ENCODE results near the gene PITPNC1.
A peak's percentile ranks its signal among the peaks of the same experiment; 100 is the strongest.

PITPNC1 gene

DNA sequence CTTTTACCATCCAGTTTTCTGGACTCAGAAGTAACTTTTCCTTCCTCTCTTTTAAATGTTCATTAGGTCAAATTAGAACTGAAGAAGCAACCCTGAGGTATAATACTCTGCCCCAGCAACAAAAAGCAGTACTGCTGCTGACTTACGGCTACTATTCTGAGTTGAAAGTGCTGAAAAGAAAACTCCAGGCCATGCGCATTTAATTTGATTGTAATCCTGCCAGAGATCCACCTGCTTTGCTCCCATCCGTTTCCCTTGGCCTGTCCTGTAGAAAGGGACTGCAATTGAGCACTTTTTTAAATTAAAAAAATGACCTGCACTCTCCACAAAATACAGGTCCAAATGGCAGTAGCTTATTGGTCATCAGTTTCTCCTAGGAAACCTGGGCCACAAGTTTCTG lies 61.6 kb downstream of the PITPNC1 start:
- DNase-seq (ENCODE audit: low spot score) = no peak
- TF ChIP-seq CTCF (IDR thresholded peaks at IDR 0.05; ENCODE audit: borderline replicate concordance, control extremely low read depth, extremely low read depth, insufficient read depth, missing control alignments) = no peak
- in situ Hi-C loops (cut with MboI; ENCODE audit: low sequenced_read_pairs, unreplicated experiment) = no loop called here

DNA sequence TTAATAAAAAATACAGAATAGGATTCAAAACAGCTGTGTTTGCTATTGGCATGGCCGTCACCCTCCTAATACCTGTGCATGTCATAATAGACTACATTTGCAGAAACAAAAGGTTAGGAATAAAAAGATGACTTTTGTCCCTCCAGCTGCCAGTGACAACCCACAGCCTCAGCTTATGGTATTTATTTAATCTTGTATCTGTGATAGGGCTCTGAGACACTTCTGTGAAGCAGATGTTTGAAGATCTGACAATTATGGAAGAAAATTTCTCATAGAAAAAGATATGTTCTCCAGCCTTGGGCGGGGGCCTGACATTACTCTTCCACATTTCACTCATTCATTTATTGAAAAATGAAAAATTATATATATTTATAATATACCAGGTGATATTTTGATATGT lies 62.2 kb downstream of the PITPNC1 start:
- no peak for TF ChIP-seq CTCF (IDR thresholded peaks at IDR 0.05; ENCODE audit: borderline replicate concordance, control extremely low read depth, extremely low read depth, insufficient read depth, missing control alignments)
- no peak for DNase-seq (ENCODE audit: low spot score)
- in situ Hi-C loops (cut with MboI; ENCODE audit: low sequenced_read_pairs, unreplicated experiment) = no loop called here

- no peak for TF ChIP-seq CTCF (IDR thresholded peaks at IDR 0.05; ENCODE audit: borderline replicate concordance, control extremely low read depth, extremely low read depth, insufficient read depth, missing control alignments)
- no peak for DNase-seq (ENCODE audit: low spot score)
- in situ Hi-C loops (cut with MboI; ENCODE audit: low sequenced_read_pairs, unreplicated experiment) = no loop called here
Measured at GRCh38 chr17:67440277-67441051, 63.4 kb downstream of the PITPNC1 start.

DNA sequence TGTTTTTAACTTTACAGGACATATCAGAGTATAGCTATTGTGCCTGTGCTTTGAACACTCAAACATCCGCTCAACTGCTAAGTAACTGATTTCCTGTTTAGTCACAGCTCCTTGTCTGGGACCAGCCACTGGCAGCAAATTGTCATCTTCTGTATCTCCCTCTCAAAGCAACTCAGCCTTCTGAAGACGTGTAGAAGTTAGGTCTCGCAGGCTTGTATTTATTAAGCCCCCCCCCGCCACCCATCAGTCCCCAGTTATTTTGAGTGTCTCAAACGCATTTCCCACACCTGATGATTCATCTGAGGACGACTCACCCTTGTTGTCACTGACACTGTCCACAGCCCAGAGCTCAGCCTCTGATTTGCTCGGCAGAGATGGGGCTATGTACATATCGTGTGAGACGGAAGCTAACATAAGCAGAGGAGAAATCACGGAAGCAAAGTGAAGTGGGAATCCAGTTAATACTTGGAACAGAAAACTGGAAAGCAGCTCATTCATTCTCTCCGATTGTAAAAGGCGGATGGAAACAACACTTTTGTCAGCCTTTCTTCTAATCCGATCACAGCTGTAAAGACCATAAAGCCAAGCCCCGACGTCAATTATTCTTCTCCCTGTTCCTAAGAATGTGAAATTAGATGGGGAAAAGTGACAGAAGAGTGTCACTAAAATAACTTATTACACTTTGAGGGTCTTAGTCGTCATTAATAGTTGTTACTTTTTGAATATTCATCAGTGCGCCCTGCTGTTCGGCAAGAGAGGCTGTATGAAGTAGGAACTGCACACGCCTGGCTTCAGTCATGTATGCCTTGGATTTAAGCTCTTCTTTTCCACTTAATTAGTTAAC lies 64.2 kb downstream of the PITPNC1 start:
- DNase-seq (ENCODE audit: low spot score) = peak; percentile 50

GRCh38 chr17:67441896-67442219 lies 64.8 kb downstream of the PITPNC1 start:
- TF ChIP-seq CTCF (IDR thresholded peaks at IDR 0.05; ENCODE audit: borderline replicate concordance, control extremely low read depth, extremely low read depth, insufficient read depth, missing control alignments) = no peak
- no peak for DNase-seq (ENCODE audit: low spot score)
- in situ Hi-C loops (cut with MboI; ENCODE audit: low sequenced_read_pairs, unreplicated experiment) = no loop called here

More for the DNA sequence above, 64.2 kb downstream of the PITPNC1 start:
- no peak for TF ChIP-seq CTCF (IDR thresholded peaks at IDR 0.05; ENCODE audit: borderline replicate concordance, control extremely low read depth, extremely low read depth, insufficient read depth, missing control alignments)
- in situ Hi-C loops (cut with MboI; ENCODE audit: low sequenced_read_pairs, unreplicated experiment) = no loop called here

GRCh38 chr17:67442787-67443624 lies 65.9 kb downstream of the PITPNC1 start:
- DNase-seq (ENCODE audit: low spot score) = no peak
- in situ Hi-C loops (cut with MboI; ENCODE audit: low sequenced_read_pairs, unreplicated experiment) = no loop called here
- no peak for TF ChIP-seq CTCF (IDR thresholded peaks at IDR 0.05; ENCODE audit: borderline replicate concordance, control extremely low read depth, extremely low read depth, insufficient read depth, missing control alignments)
